Measurements from ENCODE around the gene ARSG.
"Not testable (repeated sequence)": the region's sequence is repeated elsewhere in the genome, so short reads cannot be mapped to it uniquely, and the experiment has no call there.

ARSG gene

GRCh38 chr17:68290955-68291835 is at the start of gene ARSG, which contains the start of gene SLC16A6:
TSS of gene ARSG (plus strand) at chr17:68291495. CDS start at chr17:68307494, 15,999 bp downstream.
TSS of gene SLC16A6 (minus strand) at chr17:68291127. CDS start at chr17:68278320, 12,807 bp downstream.
- no peak for DNase-seq

DNA sequence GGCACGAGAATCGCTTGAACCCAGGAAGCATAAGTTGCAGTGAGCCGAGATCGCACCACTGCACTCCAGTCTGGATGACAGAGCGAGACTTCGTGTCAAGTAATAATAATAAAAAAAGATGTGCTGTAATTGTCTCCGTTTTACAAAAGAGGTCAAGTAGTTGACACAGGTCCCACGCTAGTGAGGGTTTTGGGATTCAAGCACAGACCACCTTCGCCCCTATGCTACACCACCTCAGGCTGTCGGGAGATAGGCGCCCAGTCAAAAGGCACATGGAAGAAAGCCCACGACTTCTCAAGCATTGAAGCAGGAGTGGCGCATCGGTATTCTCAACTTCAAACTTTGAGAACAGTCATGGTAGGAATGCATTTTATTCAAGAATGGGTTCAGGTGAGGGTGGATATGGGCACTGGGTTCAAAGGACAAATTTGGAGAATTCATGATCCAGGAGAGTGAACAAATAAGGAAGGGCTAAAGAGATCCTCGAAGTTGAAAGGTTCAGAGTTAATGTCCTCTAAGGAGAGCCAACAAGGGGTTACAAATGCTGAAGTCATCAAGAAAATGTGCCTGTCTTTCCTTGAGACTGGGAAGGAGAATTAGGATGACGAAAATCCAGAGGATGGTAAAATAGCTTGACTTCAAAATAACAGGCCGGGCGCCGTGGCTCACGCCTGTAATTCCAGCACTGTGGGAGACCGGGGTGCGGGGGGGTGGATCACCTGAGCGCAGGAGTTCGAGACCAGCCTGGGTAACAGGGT is 44.8 kb upstream of the ARSG start:
- DNase-seq = no peak

- peak; percentile 13 for DNase-seq
These were observed 43.7 kb upstream of the ARSG start, which contains the start of gene AMZ2 for GRCh38 chr17:68247445-68248198. TSS of gene AMZ2 (plus strand) at chr17:68248043. CDS start at chr17:68250188, 2,145 bp downstream.

GRCh38 chr17:68248199-68248825 is 43.0 kb upstream of the ARSG start:
- DNase-seq = no peak

DNA sequence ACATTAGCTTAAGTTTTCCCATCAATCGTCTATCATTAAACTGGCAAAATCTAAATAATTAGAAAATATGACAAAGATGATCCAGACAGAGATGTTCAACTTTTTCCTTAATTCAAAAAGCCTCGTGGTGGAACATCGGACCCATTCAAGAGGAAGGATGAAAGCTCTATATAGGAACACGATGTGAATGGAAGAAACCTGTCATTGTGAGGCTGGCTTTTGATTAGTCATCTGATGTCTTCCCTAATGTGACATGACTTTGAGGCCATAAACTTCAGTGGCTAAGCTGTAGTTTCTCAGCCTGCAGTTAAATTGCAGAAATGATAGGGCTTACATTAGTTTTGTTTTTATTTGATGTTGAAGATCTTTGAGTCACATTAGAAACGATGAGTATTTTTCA is 42.4 kb upstream of the ARSG start:
- DNase-seq = no peak

DNA sequence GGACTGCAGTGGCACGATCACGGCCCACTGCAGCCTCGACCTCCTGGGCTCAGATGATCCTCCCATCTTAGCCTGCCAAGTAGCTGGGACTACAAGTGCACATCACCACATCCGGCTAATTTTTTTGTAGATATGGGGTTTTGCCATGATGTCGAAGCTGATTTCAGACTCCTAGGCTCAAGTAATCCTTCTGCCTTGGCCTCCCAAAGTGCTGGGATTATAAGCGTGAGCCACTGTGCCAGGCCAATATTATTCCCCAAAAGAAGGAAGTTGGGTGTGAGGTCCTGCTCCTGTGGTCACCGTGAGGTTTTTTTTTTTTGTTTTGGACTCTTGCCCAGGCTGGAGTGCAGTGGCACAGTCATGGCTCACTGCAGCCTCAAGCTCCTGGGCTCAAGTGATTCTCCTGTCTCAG is 41.9 kb upstream of the ARSG start:
- no peak for DNase-seq

- not testable (repeated sequence) for DNase-seq
These were observed 37.9 kb upstream of the ARSG start for GRCh38 chr17:68253426-68253825.

- no peak for DNase-seq
These were observed 36.1 kb upstream of the ARSG start for GRCh38 chr17:68255151-68255550.

DNA sequence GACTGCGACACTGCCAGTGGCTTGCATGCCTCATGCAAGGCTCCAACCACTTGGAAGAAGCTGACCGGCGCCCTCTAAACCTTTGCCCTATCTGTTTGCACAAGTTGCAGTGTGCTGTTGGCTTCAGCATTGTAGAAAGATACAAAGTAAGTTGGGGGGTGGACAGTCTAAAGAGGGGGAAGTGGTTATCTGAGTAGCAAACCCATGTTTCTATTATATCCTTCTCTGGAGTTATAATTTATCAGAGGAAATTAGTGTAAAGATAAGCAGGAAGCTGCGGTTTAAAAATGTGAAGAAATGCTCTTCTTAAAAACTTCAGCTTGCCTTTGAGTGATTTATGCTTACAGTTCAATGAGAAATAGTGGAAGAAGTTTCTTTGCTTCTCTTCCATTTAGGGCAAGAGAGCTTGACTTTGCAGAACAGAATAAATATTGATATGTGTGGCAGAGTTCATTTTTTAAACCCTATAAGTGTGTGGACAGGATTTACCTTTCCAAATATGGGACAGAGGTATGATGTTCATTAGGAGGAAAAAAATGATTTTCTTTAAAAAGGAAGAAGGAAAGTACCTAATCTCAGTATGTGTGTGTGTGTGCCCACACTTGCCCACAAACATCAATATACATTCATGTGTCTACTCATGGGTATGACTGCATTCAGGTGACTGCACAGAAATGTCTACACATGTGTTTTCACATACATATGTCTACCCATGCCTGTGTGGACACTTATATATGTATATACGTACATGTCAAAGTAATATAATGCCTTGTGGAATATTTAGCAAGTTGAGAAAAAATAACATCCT is 35.4 kb upstream of the ARSG start:
- no peak for DNase-seq

DNA sequence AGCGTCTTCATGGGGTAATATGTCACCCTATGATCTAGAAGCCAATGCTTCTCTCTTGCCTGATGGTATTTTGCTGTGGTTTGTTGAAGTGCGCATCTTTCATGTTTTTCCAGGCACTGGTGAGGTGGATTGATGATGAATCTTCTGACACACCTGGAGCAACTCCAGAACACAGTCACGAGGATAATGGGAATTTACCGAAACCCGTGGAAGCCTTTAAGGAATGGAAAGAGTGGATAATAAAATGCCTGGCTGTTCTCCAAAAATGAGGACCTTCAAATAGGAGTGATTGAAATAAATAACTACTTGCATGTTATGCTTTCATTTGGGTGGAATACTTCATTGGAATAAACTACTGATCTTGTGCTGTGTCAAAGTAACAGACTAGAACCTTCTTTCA is 34.6 kb upstream of the ARSG start:
- not testable (repeated sequence) for DNase-seq

DNA sequence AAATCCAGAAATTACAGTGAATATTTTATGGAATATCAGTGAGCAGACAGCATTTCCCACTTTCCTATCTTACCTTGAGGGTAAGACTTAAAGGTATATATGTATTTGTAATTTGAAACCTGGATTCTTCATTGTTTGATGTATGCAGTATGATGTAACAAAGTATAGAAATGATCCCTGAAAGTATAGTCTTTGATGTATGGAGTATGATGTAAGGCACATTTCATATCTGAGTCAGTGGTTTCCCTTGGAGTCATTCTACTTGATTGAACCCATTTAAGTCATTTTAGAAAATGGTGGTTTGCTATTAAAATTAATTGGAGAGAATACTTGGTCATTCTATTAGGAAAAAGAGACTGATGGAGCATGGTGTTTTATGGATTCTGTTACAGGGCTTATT is 33.4 kb upstream of the ARSG start:
- no peak for DNase-seq

DNA sequence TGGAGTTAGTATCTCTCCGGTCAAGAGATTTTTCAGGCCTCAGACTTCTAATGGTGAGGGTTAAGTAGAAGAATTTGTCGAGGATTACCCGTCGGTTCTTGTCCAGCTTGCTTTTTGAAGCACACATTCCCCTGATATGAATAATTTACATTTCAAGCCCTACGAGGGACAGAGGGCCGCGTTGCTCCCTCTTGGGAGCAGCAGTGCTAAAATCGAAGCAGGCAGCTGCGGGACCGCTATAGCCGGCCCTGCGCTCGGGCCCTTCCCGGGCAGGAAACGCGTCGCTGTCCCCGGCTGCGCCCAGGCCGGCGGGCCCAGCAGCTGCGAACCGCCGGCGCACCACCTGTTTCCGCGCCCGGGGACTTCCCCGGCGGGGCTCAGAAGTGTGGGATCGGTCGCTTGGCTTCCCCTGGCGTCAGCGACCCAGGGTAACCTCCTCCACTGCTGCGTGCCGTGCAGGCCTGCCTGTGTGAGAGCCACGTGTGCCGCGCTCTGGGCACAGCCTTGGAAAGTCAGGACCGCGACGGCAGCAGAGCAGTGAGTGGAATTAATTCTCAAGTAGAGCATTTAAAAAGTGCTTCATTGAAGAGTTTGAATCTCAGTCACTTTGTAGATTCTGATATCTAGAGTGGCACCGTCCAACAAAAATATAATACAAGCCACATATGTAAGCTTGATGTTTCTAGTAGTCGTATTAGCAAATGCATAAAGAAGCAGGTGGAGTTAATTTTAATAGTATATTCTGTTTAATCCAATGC is 32.2 kb upstream of the ARSG start:
- DNase-seq = not testable (repeated sequence)

DNA sequence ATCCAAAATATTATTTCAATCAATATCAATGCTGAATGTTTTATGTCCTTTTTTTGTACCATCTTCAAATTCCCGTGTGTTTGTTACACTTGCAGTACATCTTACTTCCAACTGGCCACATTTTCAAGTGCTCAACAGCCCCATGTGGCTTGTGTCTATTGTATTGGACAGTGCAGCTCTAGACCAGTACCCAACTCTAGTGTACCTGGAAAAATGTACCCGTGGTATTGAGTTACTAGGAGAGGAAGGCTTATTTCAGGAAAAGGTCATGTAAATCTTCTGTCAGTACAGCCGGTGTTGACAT is 31.7 kb upstream of the ARSG start:
- not testable (repeated sequence) for DNase-seq

DNA sequence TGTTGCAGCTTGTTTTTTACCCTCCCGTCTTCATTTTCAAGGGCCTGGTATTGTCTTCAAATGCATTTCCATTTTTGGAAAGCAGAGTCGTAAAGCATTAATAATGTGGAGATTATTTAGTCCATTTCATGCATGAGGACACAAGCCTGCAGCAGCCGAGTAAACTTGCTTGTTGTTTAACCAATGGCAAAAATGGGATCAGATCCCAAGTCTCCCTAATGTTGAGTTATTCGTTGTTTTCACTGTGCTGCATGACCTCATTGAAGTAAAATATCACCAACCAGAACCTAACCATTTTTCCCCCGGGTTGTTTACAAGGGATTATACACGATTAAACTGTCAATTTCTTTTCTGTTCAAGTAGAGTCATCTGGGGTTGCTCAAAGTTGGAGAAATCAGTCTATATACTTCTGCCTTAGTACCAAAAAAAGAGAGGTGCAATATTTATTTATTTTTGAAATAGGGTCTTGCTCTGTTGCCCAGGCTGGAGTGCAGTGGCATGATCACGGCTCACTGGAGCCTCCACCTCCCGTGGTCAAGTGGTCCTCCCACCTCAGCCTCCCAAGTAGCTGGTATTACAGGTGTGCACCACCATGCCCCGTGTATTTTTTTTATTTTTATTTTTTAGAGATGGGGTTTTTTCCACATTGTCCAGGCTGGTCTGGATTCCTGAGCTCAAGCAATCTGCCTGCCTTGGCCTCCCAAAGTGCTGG is 31.1 kb upstream of the ARSG start:
- DNase-seq = no peak

DNA sequence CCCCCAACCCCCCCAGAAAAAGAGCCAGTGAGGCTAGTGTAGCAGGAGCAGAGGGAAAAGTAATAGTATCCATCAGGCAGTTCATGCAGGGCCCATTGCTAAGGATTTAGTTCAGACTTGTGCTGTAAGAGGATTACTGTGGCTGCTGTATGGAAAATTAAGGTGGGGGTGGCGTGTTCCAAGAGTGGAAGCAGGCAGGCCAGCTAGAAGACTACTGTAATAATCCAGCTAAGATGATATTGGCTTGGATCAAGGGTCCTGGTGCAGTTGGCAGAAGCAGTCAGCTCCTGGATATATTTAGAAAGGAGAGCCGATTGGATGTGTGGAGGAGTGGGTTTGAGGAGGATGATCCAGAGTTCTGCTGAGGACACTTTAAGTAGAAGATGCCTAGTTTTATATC is 28.8 kb upstream of the ARSG start:
- not testable (repeated sequence) for DNase-seq

DNA sequence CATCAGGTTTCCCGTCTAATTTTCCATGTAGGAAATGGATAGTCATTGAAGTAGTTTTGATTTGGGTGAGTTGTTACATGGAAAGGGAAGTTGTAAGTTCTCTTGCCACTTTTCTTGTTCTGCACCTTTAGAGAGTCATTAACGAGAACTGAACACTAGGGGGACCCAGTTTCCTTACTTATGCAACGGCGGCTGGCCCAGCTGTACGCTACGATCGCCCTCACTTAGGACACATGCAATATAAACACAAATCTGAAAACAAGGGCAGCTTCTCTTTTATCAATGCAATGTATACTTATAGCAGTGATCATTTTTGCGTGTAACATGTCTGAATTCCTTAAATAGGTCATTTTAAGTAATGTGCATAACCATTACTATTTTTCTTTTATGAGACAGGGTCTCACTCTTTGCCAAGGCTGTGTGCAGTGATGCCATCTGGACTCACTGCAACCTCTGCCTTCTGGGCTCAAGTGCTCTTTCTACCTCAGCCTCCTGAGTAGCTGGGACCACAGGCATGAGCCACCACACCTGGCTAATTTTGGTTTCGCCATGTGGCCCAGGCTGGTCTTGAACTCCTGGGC is 28.1 kb upstream of the ARSG start:
- DNase-seq = not testable (repeated sequence)

DNA sequence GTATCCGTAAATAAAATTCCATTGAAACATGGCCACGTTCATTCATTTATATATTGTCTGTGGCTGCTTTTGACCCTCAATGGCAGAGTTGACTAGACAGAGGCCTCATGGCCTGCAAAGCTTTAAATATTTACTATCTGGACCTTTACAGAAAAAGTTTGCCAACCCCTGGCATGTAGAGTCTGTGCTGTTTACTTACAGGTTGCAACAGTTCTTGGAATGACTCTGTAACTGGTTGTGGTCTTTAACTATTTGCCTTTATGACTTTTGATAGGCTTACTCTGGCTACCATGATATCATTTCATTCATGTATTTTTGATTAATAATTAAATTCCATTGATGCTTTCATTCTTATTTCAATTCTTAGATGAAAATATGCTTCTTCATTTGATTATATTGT is 25.5 kb upstream of the ARSG start:
- not testable (repeated sequence) for DNase-seq

GRCh38 chr17:68273722-68274121 is 17.6 kb upstream of the ARSG start:
- no peak for DNase-seq

GRCh38 chr17:68276339-68276738 is 15.0 kb upstream of the ARSG start:
- DNase-seq = not testable (repeated sequence)

- no peak for DNase-seq
These were observed 13.5 kb upstream of the ARSG start for GRCh38 chr17:68277807-68278206.
